GM15510 (cell line): ENCODE measurements around the gene SPACA4.

Source experiments
- POLR2A ChIP-seq: IDR thresholded peaks from 3 replicates; pipeline ENCODE4 v1.6.1; 2011; ENCODE audit warnings: borderline replicate concordance; ENCODE audit not compliant: insufficient read length; ENCODE audit errors: extremely low read depth

Gene SPACA4

DNA sequence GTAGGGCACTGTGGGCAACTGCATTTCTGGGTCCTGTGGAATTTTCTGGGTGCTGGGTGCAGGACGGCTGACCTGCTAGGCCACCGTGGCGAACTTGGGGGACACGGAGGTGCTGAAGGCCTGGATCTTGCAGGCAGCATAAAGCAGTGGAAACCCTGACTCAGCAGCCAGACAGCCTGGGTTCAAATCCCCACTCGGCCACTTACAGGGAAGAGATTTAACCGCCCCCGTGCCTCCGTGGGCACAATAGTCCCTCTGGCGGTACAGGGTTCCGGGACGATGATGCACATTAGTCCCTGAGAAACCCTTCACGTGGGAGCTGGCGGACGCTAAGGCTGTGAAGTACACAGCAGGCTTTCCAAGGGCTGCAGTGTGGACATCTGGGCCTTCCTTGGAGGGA lies 5.3 kb downstream of the SPACA4 start:
- no peak for TF ChIP-seq POLR2A

DNA sequence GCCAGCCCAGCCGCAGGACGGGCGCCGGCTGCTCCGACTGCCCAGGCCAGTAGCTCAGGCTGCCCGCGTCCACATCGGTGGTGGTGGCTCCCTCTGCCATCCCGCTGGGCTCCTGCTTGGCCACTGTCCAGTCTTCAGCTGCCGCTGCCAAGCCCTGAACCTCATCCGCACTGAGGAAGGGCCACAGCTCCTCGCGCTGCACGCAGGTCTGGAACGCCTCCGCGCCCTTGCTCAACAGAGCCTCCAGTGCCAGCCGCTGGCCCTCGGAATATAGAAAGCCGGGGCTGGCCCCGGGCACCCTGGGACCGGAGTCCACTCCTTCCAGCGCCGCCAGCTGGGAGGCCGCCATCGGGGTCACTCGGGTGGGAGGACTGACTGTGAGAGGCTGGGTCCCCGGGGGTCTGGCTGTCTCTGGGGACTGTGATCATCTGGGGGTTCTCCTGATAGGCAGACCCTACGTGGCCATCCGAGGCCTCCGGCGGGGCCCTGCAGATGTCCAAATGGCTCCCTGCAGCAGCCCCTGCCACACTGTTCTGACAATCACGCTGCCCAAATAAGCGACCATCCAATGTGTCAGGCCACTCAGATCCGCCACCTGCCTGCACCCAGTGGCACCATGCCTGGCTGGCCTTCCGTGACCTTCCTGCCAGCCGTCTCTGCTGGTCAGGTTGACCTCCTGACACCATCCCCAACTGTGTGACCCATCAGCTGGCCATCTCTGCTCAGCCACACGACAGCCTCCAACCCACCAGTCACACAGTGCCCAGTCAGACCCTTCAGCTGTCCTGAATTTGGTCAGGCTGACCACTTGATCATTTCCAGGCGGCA lies 6.7 kb downstream of the SPACA4 start:
- no peak for TF ChIP-seq POLR2A

DNA sequence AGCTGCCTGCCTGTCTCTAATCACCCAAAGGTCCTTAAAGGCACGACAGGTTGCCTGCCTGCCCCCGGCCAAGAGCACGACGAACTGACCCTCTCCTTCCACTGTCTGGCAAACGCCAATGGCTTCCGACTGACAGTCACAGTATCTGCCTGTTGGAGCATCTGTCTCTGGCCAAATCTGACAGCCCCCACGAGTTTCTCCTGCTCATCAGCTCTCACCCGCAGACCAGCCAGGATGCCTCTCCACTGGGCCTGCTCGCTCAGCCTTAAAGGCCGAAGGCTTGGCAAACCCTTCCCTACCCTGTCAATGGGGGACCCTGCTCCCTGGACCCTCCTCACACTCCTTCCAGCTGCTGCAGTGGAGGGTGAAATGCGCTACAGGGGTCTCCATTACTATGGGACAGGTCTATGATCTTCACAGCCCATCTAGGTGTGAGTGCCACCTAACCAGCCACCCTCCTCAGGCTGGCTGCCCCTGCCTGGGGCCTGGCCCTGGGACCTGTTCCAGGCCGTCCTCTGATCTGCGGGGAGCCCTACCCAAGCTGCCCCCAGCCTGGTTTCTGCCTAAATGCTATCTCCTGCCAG lies 7.4 kb downstream of the SPACA4 start:
- TF ChIP-seq POLR2A: peak; percentile 19

DNA sequence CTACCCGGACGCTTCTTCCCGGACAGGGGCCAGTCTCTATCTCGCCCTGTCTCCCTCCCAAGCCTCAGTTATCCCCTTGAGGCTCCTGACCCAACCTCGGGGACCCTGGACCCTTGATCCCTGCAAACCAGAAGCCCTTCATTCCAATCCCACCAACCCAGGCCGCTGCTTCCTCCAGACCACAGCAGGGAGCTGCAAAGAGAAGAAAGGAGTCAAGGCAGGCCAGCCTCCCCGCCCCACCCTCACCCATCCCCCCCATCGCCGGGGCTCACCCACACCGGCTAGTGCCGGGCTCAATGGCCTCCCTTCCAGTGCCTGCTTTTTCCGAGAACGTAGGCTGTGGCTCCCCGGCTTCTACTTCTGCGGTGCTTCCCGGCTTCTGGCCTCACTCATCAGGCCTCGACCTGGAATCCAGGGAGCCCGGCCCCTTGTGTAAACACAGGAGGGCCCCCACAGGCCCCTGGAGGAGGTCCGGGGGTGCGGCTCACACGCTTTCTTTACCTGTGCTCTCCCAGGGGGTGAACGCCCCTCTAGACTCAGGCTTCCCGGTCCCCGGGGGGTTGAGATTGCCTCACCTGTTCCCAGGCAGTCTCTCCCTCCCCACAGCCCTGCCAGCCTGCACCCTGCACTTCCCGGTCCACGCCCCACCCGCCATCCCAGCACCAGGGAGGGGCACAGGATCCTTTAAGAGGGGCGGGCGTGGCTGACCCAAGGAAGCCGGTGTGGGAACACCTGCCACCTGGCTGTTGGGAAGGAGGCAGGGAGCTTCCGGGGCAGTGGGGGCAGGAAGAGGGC lies 8.1 kb downstream of the SPACA4 start, which contains the start of gene FAM83E:
FAM83E (minus strand) TSS at position 641 of the 795 bp plus-strand sequence. CDS start 1,704 bp downstream, outside the sequence.
- TF ChIP-seq POLR2A: no peak

DNA sequence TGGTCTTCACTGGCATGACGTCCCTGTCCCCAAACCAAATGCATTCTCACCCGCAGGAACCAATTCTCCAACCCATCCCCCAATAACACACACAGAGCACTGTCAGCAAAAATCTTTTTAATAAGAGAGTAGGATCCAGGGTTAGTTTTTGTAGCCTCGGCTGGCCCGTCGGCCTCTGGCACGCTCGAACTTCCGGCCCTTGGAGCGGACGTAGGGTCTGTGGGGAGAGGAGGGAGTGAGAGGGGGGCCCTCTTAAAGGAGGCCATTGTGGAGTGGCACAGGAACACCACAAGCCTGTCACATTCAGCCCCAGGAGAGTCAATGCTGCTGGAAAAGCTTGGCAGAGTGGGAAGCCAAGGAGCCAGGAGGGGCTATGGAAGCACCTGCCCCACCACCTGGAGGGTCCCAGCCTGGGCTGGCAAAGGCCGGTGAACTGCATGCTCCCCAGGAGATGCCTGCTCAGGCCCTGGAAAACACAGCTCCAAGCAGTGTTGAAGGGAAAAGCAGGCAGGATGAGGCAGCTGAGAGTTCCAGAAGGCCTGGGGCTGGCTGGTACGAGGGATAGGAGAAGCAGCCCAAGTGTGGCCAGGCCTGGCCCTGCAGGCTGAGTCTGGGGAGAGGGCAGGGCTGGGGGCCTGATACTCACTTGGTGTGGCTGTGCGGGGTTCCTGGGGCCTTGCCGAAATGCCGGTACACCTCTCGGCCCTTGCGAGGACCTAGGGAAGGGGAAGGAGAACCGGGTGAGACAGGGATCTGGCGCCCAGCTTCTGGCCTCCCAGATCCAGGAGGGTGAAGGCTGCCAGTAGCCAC lies 8.9 kb downstream of the SPACA4 start:
- no peak for TF ChIP-seq POLR2A

DNA sequence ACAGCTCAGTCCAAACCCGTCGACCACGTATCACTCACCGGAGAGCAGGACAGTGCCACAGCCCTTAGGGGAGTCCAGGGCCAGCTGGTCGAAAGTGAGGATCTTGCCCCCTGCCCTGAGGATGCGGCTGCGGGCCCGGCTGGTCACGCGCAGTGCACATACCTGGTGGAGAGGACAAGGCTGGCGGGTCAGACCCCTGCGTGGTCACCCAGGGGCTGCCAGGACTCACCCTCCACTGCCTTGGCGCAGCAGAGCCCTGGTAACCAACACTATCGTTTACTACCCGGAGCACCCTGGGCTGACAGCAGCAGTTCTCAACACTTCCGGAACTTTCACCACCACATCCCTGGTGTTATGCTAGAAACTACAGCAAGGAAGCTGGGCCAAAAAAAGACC lies 9.5 kb downstream of the SPACA4 start:
- TF ChIP-seq POLR2A: no peak

DNA sequence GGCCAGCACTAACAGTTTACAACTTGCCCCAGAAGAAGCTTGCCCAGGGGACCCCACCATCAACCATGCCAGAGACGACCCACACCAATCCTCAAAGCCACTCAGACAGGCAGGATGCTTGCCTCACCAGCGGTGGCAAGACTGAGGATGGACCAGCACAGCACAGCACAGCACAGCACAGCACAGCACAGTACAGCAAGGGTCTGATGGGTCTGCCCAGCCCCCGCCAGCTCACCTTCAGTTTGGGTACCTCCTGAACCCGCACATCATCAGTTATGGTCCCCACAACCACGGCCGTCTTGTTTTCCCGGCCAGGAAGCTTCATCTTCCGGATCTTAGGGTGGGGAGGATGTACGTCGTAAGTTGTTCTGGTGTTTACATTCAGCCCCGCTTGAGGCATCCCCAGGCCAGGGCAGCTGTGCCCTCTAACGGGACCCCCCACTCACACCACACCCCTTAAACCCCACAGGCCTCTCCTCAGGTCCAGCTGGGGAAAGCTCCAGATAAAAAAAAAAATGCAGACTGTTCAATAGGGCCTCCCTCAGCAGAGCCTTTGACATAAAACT lies 10.0 kb downstream of the SPACA4 start:
- TF ChIP-seq POLR2A: peak; percentile 22

GRCh38 chr19:48617146-48617937 lies 10.8 kb downstream of the SPACA4 start:
- no peak for TF ChIP-seq POLR2A

GRCh38 chr19:48618278-48618915 lies 11.9 kb downstream of the SPACA4 start:
- TF ChIP-seq POLR2A: no peak

DNA sequence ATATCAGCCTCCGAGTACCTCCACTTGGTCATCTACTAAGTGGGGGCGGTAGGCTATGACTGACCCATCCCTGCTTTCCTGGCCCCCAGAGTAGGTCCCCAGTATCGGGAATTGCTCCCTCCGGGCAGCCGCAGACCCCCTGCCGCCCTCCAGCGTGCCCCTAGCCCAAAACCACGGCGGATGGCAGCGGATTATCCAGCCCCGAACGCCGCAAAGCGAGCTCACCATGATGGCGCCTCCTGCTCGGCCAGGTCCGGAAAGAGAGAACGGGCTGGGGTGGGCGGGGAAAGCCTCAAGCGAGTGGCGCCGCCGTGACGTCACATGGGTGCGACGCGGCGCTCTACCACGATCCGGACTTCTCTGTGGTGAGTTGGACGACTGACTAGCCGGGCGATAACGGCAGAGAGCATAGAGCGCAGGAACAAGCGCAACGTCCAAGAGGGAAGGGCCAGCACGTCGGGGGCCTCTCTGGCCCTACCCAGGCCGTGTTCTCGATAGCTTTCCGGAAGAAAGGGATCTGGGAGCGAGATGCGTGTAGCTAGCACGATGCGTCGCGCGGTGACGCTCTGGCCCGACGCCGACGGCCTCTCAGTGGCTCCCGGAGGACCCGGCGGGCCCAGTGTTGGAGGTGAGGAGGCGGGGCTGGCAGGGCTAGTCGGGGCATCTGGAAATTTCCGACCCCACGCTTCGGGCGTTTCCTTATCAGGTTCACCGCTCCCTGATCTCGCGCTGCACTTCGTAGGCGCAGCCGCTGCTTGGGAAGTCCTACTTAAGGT lies 12.6 kb downstream of the SPACA4 start, which contains the start of the genes RPL18 and SPHK2:
RPL18 (minus strand) TSS at position 263 of the 776 bp plus-strand sequence; CDS start at position 228, 35 bp downstream.
SPHK2 (plus strand) TSS at position 591 of the 776 bp plus-strand sequence. CDS start 1,009 bp downstream, outside the sequence.
- TF ChIP-seq POLR2A: peak; percentile 97

GRCh38 chr19:48619692-48620585 lies 13.4 kb downstream of the SPACA4 start:
- TF ChIP-seq POLR2A: no peak
